Right cardiac atrium (tissue), 5 donors: ENCODE data around the gene ABHD8. TPM values are rescaled to one million over a fixed set of nuclear protein-coding genes. Genes with fewer than 3 reads are reported as not detected.
A peak's percentile ranks its signal among the peaks of the same experiment; 100 is the strongest.

ENCODE experiments used
- ATAC-seq, 2 donors: fragments of 200-7000 bp; cut with Tn5 transposase; one replicate each; pipeline versions ENCODE4 v1.8.0 to v1.9.1; 2020; ENCODE audit warnings: moderate library complexity in 2 of 2, mild to moderate bottlenecking in 1 of 2
- DNase-seq, 3 donors: peaks; one replicate each; pipeline ENCODE4 v3.0.0-alpha.2; 2020
- H3K27ac ChIP-seq: one replicate; pipeline ENCODE4 v1.5.1; 2013; ENCODE audit warnings: mild to moderate bottlenecking, low read length, control low read depth, moderate library complexity
- H3K27me3 ChIP-seq: one replicate; pipeline ENCODE4 v1.6.1; 2013; ENCODE audit not compliant: control insufficient read depth, insufficient read depth
- H3K4me1 ChIP-seq: one replicate; pipeline ENCODE4 v1.6.1; 2013; ENCODE audit warnings: low read length; ENCODE audit not compliant: control insufficient read depth, insufficient read depth
- H3K4me3 ChIP-seq: one replicate; pipeline ENCODE4 v1.5.1; 2013; ENCODE audit warnings: low read length, control low read depth
- H3K9me3 ChIP-seq: one replicate; pipeline ENCODE4 v1.6.1; 2013; ENCODE audit warnings: low read length; ENCODE audit not compliant: control insufficient read depth
- WGBS: extraction: QIAGEN DNeasy Blood & Tissue Kit; methylation state at CpG from one replicate; pipeline ENCODE4 v1.1.7; 2013; 5-methylcytosine and 5-hydroxymethylcytosine counted together
- intact Hi-C, 4 donors: fragments of 100-400 bp; cut with DNase I; formaldehyde crosslinking; loops; one replicate each; pipeline versions ENCODE4 v1.11.0 to v1.14.0; 2022 to 2023
- polyA plus RNA-seq: library from polyadenylated mRNA; stranded (reverse); fragments of 200-250 nt; gene quantifications from one replicate; pipeline ENCODE4 v1.2.3, GENCODE V29; 2013
- total RNA-seq, 4 donors: library from RNA; stranded (reverse); fragmentation: NEBNext Ultra II Directional; extraction: Animal tissue kit (Norgen Biotek cat#: 25700); gene quantifications; one replicate each; pipeline ENCODE4 v1.2.1, GENCODE V29; 2021
- donor health status: healthy with polysubstance abuse.
- donor health status: DM: no; HTN: yes; CAD: no.
- donor health status: DM: no; HTN: no; CAD: no.
- donor health status: DM: no; HTN: yes; CAD: no; lungs with severe emphysema.
- donor health status: DM: yes; HTN: yes; CAD: no.

Gene ABHD8
- total and polyA plus RNA-seq, 5 donors: 12.7 to 17.0 (median 14.7) TPM

GRCh38 chr19:17243830-17244617 lies 59.2 kb downstream of the ABHD8 start:
- H3K9me3 ChIP-seq: no peaks in the 10 kb centered on the region
- H3K27ac ChIP-seq: peak overlapping the region; percentile 73
- peaks cover 3% of the 10 kb centered on the region for H3K4me1 ChIP-seq
- intact Hi-C loops: no loop called here
- ATAC-seq: peak; percentile 20 to 43
- no peaks in the 10 kb centered on the region for H3K27me3 ChIP-seq
- 9% methylated on average over 52 of the region's 52 CpGs for WGBS
- peak overlapping the region; percentile 88 for H3K4me3 ChIP-seq
- DNase-seq: peak; percentile 83 to 90 (median 86)

- DNase-seq (peak in 2 of 3 donors; percentile 33 to 56), ATAC-seq (no peak)
- intact Hi-C loops: no loop called here
- Histone ChIP-seq H3K4me3 (peak overlapping the region; percentile 88), H3K4me1 (peaks cover 3% of the 10 kb centered on the region), H3K9me3 (no peaks in the 10 kb centered on the region), H3K27ac (peak overlapping the region; percentile 73), H3K27me3 (no peaks in the 10 kb centered on the region)
- 31% methylated on average over 8 of the region's 8 CpGs for WGBS
Observed at GRCh38 chr19:17243211-17243829, 59.9 kb downstream of the ABHD8 start.

GRCh38 chr19:17242431-17243208 lies 60.6 kb downstream of the ABHD8 start:
- Histone ChIP-seq H3K9me3 (no peaks in the 10 kb centered on the region), H3K4me3 (no peak overlapping the region), H3K4me1 (peaks cover 3% of the 10 kb centered on the region), H3K27ac (peak overlapping the region; percentile 1), H3K27me3 (no peaks in the 10 kb centered on the region)
- no peak for ATAC-seq
- WGBS: 56% methylated on average over 8 of the region's 8 CpGs
- DNase-seq: no peak
- intact Hi-C loops: no loop called here

Other genes starting within 250 kb of the ABHD8 start
- gene HAUS8, start 228.0 kb downstream of the ABHD8 start, total RNA-seq: 1 to 10 TPM; 3.3 to 6.1 (median 5.6) TPM
- gene HAUS8, start 228.0 kb downstream of the ABHD8 start, polyA plus RNA-seq: 4.7 TPM
- 10 to 100 TPM; 31.5 to 42.1 (median 36.6) TPM for gene MYO9B, start 227.6 kb downstream of the ABHD8 start, total RNA-seq
- gene MYO9B, start 227.6 kb downstream of the ABHD8 start, polyA plus RNA-seq: 30.0 TPM
- gene USE1, start 88.1 kb downstream of the ABHD8 start, total RNA-seq: 10 to 100 TPM; 19.6 to 29.1 (median 27.7) TPM
- 49.7 TPM for gene USE1, start 88.1 kb downstream of the ABHD8 start, polyA plus RNA-seq
- gene OCEL1, start 77.2 kb downstream of the ABHD8 start, total RNA-seq: 10 to 100 TPM; 16.5 to 27.8 (median 22.6) TPM
- 37.5 TPM for gene OCEL1, start 77.2 kb downstream of the ABHD8 start, polyA plus RNA-seq
- gene NR2F6, start 57.5 kb downstream of the ABHD8 start, total RNA-seq: 10 to 100 TPM; 38.6 to 57.5 (median 45.7) TPM
- 28.6 TPM for gene NR2F6, start 57.5 kb downstream of the ABHD8 start, polyA plus RNA-seq
- 1 to 10 TPM; 2.7 to 5.6 (median 3.5) TPM for gene USHBP1, start 38.7 kb downstream of the ABHD8 start, total RNA-seq
- gene USHBP1, start 38.7 kb downstream of the ABHD8 start, polyA plus RNA-seq: 10.1 TPM
- 10 to 100 TPM; 70.0 to 80.6 (median 75.4) TPM for gene BABAM1, start 36.0 kb downstream of the ABHD8 start, total RNA-seq
- 80.7 TPM for gene BABAM1, start 36.0 kb downstream of the ABHD8 start, polyA plus RNA-seq
- gene ANKLE1, start 21.5 kb downstream of the ABHD8 start, total RNA-seq: under 1 TPM; 0.11 to 0.53 (median 0.21) TPM
- 0.18 TPM for gene ANKLE1, start 21.5 kb downstream of the ABHD8 start, polyA plus RNA-seq
- gene MRPL34, start 2.4 kb upstream of the ABHD8 start, total RNA-seq: 100 to 1,000 TPM; 131 to 180 (median 164) TPM
- 321 TPM for gene MRPL34, start 2.4 kb upstream of the ABHD8 start, polyA plus RNA-seq
- 10 to 100 TPM; 29.7 to 33.6 (median 30.8) TPM for gene DDA1, start 6.1 kb upstream of the ABHD8 start, total RNA-seq
- gene DDA1, start 6.1 kb upstream of the ABHD8 start, polyA plus RNA-seq: 92.5 TPM
- 10 to 100 TPM in 1 of 4 donors, 1 to 10 TPM in 3; 7.1 to 10.9 (median 8.7) TPM for gene ANO8, start 31.4 kb upstream of the ABHD8 start, total RNA-seq
- gene ANO8, start 31.4 kb upstream of the ABHD8 start, polyA plus RNA-seq: 7.8 TPM
- 10 to 100 TPM in 2 of 4 donors, 1 to 10 TPM in 2; 7.9 to 11.3 (median 10.3) TPM for gene GTPBP3, start 34.1 kb upstream of the ABHD8 start, total RNA-seq
- gene GTPBP3, start 34.1 kb upstream of the ABHD8 start, polyA plus RNA-seq: 8.4 TPM
- gene PLVAP, start 73.9 kb upstream of the ABHD8 start, total RNA-seq: 100 to 1,000 TPM; 105 to 113 (median 108) TPM
- gene PLVAP, start 73.9 kb upstream of the ABHD8 start, polyA plus RNA-seq: 81.7 TPM
- gene CCDC194, start 90.8 kb upstream of the ABHD8 start, total RNA-seq: under 1 TPM in 1 of 4 donors, not detected in 3; 0.43 TPM
- not detected for gene CCDC194, start 90.8 kb upstream of the ABHD8 start, polyA plus RNA-seq
- 10 to 100 TPM; 32.3 to 56.3 (median 39.6) TPM for gene BST2, start 102.2 kb upstream of the ABHD8 start, total RNA-seq
- gene BST2, start 102.2 kb upstream of the ABHD8 start, polyA plus RNA-seq: 45.1 TPM
- 10 to 100 TPM; 20.6 to 27.2 (median 23.4) TPM for gene MVB12A, start 116.6 kb upstream of the ABHD8 start, total RNA-seq
- 30.5 TPM for gene MVB12A, start 116.6 kb upstream of the ABHD8 start, polyA plus RNA-seq
- gene TMEM221, start 145.2 kb upstream of the ABHD8 start, total RNA-seq: under 1 TPM in 3 of 4 donors, not detected in 1; 0.22 to 0.42 (median 0.34) TPM
- gene TMEM221, start 145.2 kb upstream of the ABHD8 start, polyA plus RNA-seq: 0.43 TPM
- gene NXNL1, start 157.5 kb upstream of the ABHD8 start, total RNA-seq: under 1 TPM in 2 of 4 donors, not detected in 2; 0.29 to 0.45 TPM
- gene NXNL1, start 157.5 kb upstream of the ABHD8 start, polyA plus RNA-seq: 0.63 TPM
- gene SLC27A1, start 167.1 kb upstream of the ABHD8 start, total RNA-seq: 10 to 100 TPM; 28.2 to 63.6 (median 42.9) TPM
- 36.8 TPM for gene SLC27A1, start 167.1 kb upstream of the ABHD8 start, polyA plus RNA-seq
- 10 to 100 TPM; 28.1 to 32.3 (median 30.1) TPM for gene PGLS, start 208.2 kb upstream of the ABHD8 start, total RNA-seq
- 33.4 TPM for gene PGLS, start 208.2 kb upstream of the ABHD8 start, polyA plus RNA-seq